CD4-positive, alpha-beta T cell treated with Interleukin-4 for 4 hours (primary cell): ENCODE data around the gene CR1L.
"Not testable (repeated sequence)": the region's sequence is repeated elsewhere in the genome, so short reads cannot be mapped to it uniquely, and the experiment has no call there.

Experiments used
- DNase-seq: peaks from one replicate; pipeline ENCODE4 v3.0.0-alpha.2; 2020

Gene CR1L

DNA sequence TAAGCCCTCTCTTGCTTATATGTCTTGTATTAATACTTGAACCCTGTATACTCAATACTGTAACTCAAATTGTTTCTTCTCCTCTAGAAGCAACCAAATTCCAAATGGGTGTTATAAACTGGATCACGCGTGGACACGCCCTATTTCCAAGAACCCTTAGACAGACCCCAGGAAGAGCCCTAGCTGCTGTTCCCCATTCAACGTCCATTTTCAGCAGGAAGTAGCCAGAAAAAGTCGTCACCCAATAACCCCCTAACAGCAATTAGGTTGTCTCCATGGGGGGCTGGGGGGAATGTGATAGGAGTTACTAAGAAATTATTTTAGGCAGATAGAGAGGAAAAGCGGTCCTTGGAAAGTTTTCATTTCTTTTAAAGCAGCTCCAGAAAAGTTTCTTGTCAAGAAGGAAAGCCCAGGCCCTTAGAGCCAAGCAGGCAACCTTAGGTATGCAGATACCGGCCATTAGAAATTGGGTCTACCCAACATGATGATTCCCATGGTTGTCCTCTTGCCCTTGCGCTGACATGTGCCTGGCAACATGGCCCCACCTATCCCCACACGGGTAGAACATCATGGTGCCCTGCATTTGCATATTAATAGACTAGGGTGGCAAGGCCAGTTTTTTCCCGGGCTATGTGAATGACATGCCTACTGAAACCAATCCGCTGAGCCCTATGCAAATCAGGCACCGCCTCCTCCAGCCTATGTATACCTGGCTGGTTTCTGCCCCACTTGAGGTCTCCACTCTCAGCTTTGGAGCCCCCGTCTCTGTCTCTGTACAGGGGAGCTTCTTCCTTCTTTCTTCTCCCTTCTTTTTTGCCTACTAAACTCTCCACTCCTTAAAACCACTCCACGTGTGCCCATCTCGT, 102.9 kb downstream of the CR1L start:
- no peak for DNase-seq

DNA sequence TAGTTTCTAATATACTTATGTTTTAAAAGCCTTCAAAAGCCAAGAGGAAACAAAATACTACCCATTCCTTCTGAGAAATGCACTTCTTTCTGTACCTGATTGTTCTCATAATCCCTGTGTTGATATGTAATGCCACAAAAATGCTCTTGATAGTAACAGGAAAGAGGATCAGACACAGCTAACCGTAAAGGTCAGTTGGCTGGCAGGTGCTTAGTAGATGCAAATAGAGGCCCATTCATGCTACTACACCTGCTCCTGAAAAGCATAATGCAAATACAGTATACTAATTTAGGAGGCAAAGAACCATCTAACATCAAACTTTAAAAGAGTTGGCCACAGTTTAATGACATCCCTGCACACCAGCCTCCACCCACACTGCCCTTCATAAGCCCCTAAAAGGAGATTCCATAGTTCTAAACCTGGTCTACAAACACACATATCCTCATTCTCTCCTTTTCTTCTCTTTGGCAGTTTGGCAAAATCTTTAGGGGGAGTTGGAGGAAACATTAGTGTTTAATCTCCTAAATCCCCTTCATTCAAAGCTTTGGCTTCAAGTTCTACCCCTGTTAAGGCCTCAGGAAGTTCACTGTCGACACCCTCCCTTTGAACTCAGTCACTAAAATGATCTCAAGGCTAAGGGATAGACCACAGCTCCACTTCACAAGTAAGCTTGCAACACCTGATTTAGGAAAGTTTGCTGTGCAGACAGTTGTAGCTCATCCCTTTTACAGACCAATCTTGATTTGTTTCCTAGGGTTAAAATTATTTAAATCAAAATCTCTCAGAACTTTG, 104.0 kb downstream of the CR1L start:
- peak; percentile 11 for DNase-seq

DNA sequence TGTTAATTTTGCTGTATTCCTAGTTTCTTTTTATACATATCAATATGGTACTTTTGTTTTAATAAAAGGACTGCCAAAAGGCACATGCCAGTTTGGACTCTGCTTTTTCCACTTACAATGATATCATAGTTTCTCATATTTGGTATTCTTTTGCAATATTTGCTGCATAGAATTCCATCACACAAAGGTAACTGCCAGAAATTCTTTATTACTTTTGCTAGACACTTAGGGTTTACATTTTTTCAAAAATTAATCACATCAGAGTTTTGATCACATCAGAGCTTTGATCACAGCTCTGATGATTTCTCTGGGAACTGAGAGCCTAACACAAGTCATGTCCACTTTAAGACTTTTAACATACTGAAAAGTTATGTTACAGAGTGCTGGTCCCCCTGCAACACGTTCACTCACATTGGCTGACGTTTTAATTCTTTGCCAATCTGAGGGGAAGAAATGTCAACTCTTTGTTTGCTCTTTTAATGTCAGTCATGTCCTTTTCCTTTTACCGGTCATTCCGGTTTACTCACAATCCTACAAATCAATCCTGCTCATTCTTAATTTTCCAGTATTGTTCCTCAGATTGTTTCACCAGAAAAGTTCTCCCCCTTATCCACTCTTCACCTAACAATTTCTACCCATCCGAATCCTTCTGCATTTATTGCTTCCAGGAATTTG, 105.8 kb downstream of the CR1L start:
- no peak for DNase-seq

DNA sequence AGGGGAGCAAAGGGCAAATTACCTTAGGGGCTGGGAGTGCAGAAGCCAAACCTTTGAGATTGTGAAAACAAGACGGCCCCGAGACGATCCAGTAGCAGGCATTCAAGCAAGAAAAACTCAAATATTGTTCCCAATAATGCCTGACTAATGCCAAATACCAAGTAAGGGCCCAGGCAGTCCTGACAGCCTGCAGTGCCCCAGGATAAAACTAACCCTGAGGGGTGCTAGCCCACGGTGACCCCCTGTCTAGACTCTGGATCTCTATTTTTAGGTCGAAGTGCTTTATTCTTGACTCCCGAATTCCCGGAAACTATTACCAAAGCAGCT, 106.5 kb downstream of the CR1L start:
- not testable (repeated sequence) for DNase-seq

DNA sequence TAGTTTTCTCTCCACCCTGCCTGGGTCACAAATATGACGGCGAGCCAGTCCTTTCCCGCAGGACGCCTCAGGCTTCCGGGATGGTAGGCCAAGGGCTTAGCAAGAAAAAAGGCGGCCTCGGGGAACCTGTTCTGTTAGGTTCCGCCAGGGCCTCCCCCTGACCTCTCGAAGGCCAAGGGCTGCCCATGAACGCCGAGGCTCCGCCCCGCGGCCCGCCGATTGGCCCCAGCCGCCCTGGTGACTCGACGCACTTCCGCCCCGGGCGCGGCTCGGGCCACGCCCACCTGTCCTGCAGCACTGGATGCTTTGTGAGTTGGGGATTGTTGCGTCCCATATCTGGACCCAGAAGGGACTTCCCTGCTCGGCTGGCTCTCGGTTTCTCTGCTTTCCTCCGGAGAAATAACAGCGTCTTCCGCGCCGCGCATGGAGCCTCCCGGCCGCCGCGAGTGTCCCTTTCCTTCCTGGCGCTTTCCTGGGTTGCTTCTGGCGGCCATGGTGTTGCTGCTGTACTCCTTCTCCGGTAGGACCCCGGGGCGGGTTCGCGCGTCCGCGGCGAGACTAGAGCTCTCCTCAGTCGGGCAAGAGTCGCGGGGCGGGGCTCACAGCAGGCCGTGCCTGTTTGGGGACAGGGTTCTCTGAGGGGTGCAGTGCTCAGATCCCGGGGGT, 107.0 kb downstream of the CR1L start, which contains the start of gene CD46:
TSS of gene CD46 (plus strand) at position 265 of the 666 bp plus-strand sequence. CDS start at position 424, 159 bp downstream.
- peak; percentile 91 for DNase-seq

DNA sequence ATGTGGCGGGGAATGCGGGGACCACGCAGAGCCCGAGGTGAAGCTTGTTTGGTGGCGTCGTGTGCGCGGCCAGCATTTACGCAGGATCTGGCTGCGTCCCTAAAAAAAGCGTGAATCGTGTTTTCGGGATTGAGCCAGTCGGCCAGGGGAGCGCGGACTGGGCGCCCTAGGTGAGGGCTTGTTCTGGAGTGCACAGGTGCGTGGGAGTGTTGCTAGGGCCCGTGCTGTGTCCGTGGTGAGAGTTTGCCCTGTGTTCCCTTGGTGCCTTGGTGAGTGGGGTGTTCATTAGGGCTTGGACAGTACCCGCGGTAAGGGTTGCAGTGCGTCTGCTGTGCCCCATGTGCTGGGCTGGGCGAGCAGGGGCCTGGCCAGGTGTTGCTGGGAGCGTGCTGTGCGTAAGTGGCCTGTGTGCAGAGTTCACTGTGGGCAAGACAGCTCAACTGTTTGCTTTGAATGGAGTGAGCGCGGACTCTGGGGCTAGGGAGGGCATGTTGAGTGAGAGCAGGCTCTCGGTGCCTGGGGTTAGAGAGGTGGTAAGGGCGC, 107.6 kb downstream of the CR1L start:
- peak; percentile 6 for DNase-seq

DNA sequence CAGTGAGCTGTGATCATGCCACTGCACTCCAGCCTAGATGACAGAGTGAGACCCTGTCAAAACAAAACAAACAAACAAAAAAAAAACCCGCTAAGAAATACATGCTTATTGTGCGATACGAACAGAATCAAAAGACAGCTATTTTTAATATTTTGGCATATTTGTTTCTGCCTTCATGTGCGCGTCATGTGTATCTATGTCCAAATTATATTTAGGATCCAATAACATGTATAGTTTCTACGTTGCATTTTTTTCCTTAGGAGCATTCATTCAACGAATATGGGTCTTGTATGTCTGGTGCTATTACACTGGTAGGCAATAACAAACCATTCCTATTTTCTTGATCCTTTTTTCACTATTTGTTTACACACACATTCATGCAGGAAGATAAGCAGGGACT, 108.7 kb downstream of the CR1L start:
- no peak for DNase-seq

DNA sequence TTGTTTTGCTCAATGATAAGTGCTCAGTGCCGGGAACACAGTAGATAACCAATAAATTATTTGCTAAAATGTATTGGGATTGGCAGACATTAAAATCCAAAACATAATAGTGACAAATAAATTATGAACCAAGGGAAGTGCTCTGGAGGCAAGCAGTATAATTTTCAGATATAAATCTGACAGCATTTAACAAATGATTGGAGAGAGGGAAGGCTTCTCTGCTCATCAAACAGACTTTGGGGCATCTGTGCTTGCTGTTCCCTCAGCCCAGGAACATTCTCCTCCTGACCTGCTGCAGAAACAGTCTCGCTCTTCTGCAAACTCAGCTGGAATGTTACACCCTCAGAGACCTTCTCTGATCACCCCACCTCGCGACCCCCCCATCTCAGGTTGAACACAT, 109.1 kb downstream of the CR1L start:
- DNase-seq: no peak

DNA sequence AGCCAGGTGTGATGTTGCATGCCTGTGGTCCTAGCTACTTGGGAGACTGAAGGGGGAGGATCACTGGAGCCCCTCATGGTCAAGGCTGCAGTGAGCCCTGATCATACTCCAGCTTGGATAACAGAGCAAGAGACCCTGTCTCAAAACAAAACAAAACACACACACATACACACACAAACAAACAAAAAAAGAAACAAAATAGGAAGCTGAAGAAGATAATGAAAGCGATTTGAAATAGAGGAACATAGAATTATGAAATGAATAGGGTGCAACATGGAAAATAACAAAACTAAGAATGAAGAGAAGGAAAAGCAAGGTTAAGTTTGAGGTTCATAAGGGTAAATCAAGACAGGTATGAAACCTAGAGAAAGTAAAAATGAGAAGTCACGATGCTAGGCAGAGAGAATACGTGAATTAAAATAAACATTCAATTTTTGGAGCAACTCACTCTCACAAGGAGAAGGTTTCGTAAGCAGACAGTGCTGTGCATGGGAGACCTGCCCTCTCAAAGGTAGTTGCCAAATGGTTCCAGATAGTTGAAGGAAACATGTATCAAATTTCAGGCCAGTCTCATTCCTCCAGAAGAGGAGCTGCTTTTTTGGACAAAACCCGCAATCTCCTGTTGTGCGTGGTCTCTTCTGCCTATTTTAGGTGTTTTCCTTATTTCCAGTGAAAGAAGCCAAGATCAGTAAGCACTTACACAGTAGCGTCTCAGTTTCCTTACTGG, 110.2 kb downstream of the CR1L start:
- no peak for DNase-seq

DNA sequence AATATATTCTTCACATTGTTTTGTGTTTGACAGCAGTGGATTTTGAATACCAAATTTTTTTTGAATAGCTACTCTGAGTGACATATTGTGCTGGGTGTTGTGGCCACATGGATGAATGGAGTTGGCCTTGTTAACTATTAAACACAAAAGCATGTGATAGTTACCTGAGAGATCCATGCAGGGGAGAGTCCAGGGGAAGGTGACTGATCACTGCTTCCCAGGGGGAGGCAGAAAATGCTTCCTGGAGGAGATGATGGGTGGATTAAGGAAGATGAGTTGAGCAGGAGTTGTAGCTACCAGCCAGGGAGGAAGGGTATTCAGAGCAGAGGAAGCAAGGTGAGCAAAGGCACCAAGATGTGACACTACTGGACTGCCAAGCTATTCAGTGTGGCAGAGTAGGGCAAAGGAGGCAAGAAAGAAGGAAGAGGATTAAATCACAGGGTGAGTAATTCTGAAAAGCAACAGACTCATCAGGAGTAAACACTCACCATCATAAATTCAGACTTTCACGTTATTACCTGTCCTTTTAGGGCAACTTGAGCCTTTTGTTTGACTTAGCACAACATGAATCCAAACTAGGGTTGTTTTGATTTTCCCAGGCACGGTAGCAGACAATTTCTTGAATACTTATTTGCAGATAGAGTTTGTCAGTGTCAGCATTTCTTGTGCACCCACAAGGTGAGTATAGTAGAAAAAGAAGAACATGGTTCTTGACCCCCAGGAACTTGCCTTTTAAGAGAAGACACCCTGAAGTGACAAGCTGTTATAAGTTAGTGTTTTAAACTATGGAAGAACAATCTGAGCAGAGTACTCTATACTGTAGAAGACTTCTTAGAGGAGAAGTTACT, 111.1 kb downstream of the CR1L start:
- no peak for DNase-seq

DNA sequence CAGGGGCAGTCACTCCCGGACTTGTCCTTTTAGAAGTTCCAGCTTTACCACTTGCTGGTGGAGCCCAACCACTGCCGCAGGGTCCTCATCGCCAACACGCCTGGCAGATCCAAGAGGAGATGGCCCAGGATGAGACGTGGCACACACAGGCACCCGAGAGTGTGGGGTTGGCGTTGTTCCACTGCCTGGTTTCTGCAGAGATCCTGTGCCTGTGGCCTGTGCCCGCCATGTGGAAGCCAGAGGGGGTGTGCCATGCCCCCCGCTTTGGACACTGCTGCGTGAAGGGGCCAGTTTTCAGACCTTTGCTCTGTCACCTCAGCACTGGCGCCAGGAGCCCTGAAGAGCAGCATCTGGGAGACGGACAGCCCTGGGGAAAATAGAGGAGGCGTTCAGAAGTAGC, 117.7 kb downstream of the CR1L start:
- DNase-seq: no peak

DNA sequence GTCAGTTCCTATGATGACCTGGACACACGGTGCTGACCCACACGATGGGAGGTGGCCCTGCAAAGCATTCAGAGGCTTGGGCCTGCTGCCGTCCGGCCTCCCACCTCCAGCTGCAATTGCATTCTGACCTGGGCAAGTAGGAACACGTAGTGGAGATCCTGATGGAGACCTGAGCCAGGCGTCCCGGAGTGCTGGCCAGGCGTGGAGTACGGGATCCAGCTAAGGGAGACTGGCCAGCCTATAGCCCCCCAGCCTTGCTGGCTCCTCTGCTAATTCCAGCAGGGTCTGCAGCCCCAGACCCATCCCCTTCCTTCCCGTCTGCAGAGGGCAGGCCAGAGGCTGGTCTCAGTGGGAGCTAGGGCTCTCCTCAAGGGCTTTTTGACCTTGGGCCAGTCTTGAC, 118.2 kb downstream of the CR1L start:
- no peak for DNase-seq

DNA sequence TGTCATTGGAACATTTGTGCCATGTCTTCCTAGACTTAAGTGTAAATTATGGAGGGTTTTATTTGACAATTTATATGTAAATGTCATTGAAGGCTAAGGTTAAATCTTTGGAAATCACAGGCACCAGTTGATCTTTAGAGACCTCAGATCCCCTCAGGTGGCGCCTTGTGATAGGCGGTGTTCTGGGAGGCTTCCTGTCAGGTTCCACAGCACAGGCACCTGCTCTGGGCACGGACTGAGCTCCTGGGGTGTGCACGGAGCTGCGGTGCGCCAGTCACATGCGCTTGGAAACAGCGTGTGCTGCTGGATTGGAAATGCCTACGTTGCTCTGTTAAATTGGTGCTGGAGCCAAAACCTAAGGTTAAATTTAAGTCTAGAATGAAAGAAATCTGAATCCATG, 119.0 kb downstream of the CR1L start:
- no peak for DNase-seq

DNA sequence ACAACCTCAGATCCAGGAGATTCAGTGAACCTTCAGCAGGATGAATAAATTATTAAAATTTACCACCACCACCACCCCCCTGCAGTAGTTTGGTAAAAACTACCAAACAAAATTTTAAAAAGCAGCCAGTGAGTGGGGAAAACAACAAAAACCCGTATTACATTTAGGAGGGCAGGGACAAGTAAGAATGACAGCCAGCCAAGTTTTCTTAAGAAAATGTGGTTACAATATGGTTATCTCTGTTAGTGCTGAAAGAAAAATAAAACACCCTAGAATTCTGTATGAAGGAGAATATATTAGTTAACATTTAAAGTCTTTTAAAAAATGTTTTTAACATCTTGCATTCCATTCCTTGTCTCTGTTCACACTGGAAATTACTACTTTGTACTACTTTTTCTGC, 121.6 kb downstream of the CR1L start:
- DNase-seq: no peak

DNA sequence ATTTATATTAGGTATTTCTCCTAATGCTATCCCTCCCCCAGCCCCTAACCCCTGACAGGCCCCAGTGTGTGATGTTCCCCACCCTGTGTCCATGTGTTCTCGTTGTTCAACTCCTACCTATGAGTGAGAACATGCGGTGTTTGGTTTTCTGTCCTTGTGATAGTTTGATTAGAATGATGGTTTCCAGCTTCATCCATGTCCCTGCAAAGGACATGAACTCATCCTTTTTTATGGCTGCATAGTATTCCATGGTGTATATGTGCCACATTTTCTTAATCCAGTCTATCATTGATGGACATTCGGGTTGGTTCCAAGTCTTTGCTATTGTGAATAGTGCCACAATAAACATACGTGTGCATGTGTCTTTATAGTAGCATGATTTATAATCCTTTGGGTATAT, 125.6 kb downstream of the CR1L start:
- DNase-seq: not testable (repeated sequence)
